ENCODE data around the gene RRP9.

DNA sequence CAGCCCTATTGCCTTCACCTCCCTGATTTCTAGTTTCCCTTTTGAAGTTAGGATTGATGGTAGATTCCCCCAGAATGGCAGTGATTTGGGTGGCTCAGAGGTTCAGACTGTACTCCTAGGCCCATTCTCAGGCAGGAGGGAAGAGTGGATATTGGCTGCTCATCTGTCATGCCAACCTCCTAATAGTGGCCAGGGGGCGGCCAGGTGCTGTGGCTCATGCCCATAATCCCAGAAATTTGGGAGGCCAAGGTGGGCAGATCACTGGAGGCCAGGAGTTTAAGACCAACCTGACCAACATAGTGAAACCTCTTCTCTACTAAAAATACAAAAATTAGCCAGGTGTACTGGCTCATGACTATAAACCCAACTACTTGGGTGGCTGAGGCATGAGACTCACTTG lies 11.3 kb downstream of the RRP9 start:
- TF ChIP-seq ASH2L (IDR thresholded peaks at IDR 0.05; ENCODE audit: borderline replicate concordance, low read depth) (no peak), KDM1A (IDR thresholded peaks at IDR 0.05; ENCODE audit: borderline replicate concordance) (no peak), EP300 (IDR thresholded peaks at IDR 0.05; ENCODE audit: borderline replicate concordance in 1 of 2, control insufficient read depth in 1 of 2, low read depth in 2 of 2, low read length in 2 of 2) (no peak), TCF7 (IDR thresholded peaks at IDR 0.05; ENCODE audit: borderline replicate concordance) (no peak), CREB1 (IDR thresholded peaks at IDR 0.05; ENCODE audit: low read depth) (no peak), BRCA1 (IDR thresholded peaks at IDR 0.05; ENCODE audit: low read depth, low read length) (no peak), SMC3 (IDR thresholded peaks at IDR 0.05; ENCODE audit: borderline replicate concordance, low read length) (no peak), SP1 (IDR thresholded peaks at IDR 0.05; ENCODE audit: low read depth, low read length) (no peak), SMARCA5 (IDR thresholded peaks at IDR 0.05) (no peak), ZNF207 (IDR thresholded peaks at IDR 0.05; ENCODE audit: borderline replicate concordance) (no peak), MXI1 (IDR thresholded peaks at IDR 0.05; ENCODE audit: low read depth, low read length) (no peak)
- TF ChIP-seq, protein P1, sequence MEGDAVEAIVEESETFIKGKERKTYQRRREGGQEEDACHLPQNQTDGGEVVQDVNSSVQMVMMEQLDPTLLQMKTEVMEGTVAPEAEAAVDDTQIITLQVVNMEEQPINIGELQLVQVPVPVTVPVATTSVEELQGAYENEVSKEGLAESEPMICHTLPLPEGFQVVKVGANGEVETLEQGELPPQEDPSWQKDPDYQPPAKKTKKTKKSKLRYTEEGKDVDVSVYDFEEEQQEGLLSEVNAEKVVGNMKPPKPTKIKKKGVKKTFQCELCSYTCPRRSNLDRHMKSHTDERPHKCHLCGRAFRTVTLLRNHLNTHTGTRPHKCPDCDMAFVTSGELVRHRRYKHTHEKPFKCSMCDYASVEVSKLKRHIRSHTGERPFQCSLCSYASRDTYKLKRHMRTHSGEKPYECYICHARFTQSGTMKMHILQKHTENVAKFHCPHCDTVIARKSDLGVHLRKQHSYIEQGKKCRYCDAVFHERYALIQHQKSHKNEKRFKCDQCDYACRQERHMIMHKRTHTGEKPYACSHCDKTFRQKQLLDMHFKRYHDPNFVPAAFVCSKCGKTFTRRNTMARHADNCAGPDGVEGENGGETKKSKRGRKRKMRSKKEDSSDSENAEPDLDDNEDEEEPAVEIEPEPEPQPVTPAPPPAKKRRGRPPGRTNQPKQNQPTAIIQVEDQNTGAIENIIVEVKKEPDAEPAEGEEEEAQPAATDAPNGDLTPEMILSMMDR (IDR thresholded peaks at IDR 0.05 in 2 of 3, conservative IDR thresholded peaks at IDR 0.05 in 1 of 3; ENCODE audit: control insufficient read depth in 2 of 3, extremely low read depth in 1 of 3, insufficient read depth in 1 of 3, low read depth in 3 of 3, low read length in 3 of 3), result no peak
- TF ChIP-seq, protein P2, sequence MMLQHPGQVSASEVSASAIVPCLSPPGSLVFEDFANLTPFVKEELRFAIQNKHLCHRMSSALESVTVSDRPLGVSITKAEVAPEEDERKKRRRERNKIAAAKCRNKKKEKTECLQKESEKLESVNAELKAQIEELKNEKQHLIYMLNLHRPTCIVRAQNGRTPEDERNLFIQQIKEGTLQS (IDR thresholded peaks at IDR 0.05; ENCODE audit: borderline replicate concordance, extremely low read depth, low read depth, low read length), result no peak
- TF ChIP-seq, protein P3, sequence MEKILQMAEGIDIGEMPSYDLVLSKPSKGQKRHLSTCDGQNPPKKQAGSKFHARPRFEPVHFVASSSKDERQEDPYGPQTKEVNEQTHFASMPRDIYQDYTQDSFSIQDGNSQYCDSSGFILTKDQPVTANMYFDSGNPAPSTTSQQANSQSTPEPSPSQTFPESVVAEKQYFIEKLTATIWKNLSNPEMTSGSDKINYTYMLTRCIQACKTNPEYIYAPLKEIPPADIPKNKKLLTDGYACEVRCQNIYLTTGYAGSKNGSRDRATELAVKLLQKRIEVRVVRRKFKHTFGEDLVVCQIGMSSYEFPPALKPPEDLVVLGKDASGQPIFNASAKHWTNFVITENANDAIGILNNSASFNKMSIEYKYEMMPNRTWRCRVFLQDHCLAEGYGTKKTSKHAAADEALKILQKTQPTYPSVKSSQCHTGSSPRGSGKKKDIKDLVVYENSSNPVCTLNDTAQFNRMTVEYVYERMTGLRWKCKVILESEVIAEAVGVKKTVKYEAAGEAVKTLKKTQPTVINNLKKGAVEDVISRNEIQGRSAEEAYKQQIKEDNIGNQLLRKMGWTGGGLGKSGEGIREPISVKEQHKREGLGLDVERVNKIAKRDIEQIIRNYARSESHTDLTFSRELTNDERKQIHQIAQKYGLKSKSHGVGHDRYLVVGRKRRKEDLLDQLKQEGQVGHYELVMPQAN (conservative IDR thresholded peaks at IDR 0.05), result no peak
